Mucosa of descending colon (tissue), 3 donors: ENCODE results near the gene MRPL58. TPM values are rescaled to one million over a fixed set of nuclear protein-coding genes. Genes with fewer than 3 reads are reported as not detected.

Experiments
- ATAC-seq: fragments of 200-7000 bp; cut with Tn5 transposase; one replicate; pipeline ENCODE4 v1.9.1; 2020; ENCODE audit warnings: mild to moderate bottlenecking, moderate library complexity
- DNase-seq, 3 donors: peaks; one replicate each; pipeline ENCODE4 v3.0.0-alpha.2; 2020
- H3K36me3 ChIP-seq: fragments of 200-600 bp; one replicate; pipeline ENCODE4 v1.8.0; 2021; ENCODE audit warnings: low read depth, mild to moderate bottlenecking
- H3K4me1 ChIP-seq: fragments of 200-600 bp; one replicate; pipeline ENCODE4 v1.8.0; 2021; ENCODE audit warnings: low read depth, mild to moderate bottlenecking
- H3K4me3 ChIP-seq: fragments of 200-600 bp; one replicate; pipeline ENCODE4 v1.8.0; 2021; ENCODE audit warnings: mild to moderate bottlenecking
- H3K9me3 ChIP-seq: fragments of 200-600 bp; one replicate; pipeline ENCODE4 v1.8.0; 2021; ENCODE audit warnings: mild to moderate bottlenecking
- CTCF ChIP-seq: fragments of 200-600 bp; IDR thresholded peaks from one replicate; pipeline ENCODE4 v1.8.0; 2022; ENCODE audit warnings: antibody characterized with exemption, mild to moderate bottlenecking
- intact Hi-C, 2 donors: fragments of 100-400 bp; cut with DNase I in 1 of 2; cut with micrococcal nuclease in 1 of 2; formaldehyde crosslinking; loops; one replicate each; pipeline versions ENCODE4 v1.11.0 to v1.11.1; 2022; cut with DNase I, micrococcal nuclease
- total RNA-seq, 3 donors: library from RNA; stranded (reverse); fragmentation: NEBNext Ultra II Directional in 2 of 3; extraction: Animal tissue kit (Norgen Biotek cat#: 25700) in 2 of 3; gene quantifications; one replicate each; pipeline versions ENCODE4 v1.2.1 to v1.2.4, GENCODE V29; 2021 to 2023
- donor health status: DM: no; HTN: no; CAD: no; lungs with moderate emphysema.
- donor health status: DM: no; HTN: no; CAD: no.
- donor health status: DM: no; HTN: yes; CAD: no.

Gene MRPL58
- total RNA-seq, 3 donors from 2014 or later, result 24.7 to 32.9 (median 25.4) TPM

- no peaks in the 10 kb centered on the region for H3K36me3 ChIP-seq
- H3K9me3 ChIP-seq, result no peaks in the 10 kb centered on the region
- DNase-seq (no peak), ATAC-seq (no peak)
- no peak for TF ChIP-seq CTCF
- intact Hi-C loops, result no loop called here
- peaks cover 14% of the 10 kb centered on the region for H3K4me1 ChIP-seq
- no peak overlapping the region for H3K4me3 ChIP-seq
Measured at GRCh38 chr17:74970395-74970794, 42.1 kb upstream of the MRPL58 start.

DNA sequence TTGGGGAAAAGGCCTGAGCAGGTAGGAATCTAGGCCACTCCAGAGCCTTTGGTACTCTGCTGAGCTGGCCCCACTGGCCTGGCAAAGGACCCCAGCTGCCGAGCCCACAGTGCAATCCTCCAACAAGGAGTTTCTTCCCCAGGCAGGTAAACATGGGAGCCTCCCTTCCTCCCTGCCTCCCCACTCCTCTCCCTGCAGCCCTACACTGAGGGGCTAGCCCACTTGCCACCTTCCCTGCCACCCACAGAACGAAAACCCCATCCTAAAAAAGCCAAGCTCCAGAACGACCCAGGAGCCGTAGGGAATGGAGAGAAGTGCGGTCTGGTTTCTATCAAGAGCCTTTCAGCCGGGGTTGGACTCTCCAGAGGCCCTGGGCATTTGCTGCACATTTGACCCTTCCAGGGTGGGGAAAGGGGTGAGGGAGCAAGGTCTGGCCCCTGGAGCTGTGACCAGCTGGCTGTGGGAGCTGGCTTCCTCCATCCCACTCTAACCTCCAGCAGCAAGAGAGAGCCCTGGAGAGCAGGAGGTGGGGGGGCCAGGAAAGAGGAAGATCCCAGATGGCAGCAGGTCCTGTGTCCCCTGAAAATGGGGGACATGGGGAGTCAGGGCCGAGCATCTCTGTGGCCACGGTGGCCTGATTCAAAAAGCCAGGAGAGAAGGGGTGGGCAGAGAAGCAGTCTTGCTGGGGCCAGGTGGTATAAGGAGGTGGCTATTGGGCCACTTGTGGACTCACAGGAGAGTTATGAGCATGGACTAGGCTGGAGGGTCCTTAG is 41.2 kb upstream of the MRPL58 start:
- TF ChIP-seq CTCF, result no peak
- intact Hi-C loops, result no loop called here
- no peak for ATAC-seq
- Histone ChIP-seq H3K4me1 (peaks cover 14% of the 10 kb centered on the region), H3K4me3 (peak overlapping the region; percentile 34), H3K9me3 (no peaks in the 10 kb centered on the region), H3K36me3 (no peaks in the 10 kb centered on the region)
- DNase-seq, result peak in 1 of 3 donors; percentile 23

- Histone ChIP-seq H3K4me3 (peak overlapping the region; percentile 34), H3K9me3 (no peaks in the 10 kb centered on the region), H3K4me1 (peaks cover 14% of the 10 kb centered on the region), H3K36me3 (no peaks in the 10 kb centered on the region)
- DNase-seq, result no peak
- no peak for ATAC-seq
- TF ChIP-seq CTCF, result no peak
- intact Hi-C loops, result no loop called here
Measured at GRCh38 chr17:74971842-74972106, 40.7 kb upstream of the MRPL58 start.

- Histone ChIP-seq H3K36me3 (no peaks in the 10 kb centered on the region), H3K4me1 (peaks cover 14% of the 10 kb centered on the region), H3K4me3 (peak within 1 kb of the TSS; percentile 34), H3K9me3 (no peaks in the 10 kb centered on the region)
- peak; percentile 87 for ATAC-seq
- peak; percentile 83 to 89 (median 86) for DNase-seq
- no peak for TF ChIP-seq CTCF
- intact Hi-C loops, result no loop called here
Measured at GRCh38 chr17:74972107-74972972, 40.1 kb upstream of the MRPL58 start, which contains the start of gene HID1. Gene HID1 (minus strand): TSS chr17:74972759. CDS start chr17:74972656, 103 bp downstream.

DNA sequence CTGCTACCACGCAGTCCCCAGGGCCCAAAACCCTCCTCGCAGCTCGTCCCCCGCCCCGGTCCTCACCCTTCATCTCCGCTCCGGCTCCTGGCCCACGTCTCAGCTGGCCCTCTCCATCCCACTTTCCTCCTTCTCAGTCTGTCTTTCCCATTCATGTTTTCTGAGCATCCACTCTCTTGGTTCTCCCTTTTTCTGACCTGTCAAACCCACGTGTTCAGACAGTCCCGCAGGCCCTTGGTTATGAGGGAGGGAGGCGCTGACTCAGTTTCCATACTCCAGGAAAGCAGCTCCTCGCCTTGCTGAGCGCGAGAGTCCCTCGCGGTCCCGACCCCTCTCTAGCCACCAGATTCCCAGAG is 39.5 kb upstream of the MRPL58 start:
- no peak for ATAC-seq
- H3K4me3 ChIP-seq, result no peak overlapping the region
- no peak for TF ChIP-seq CTCF
- H3K36me3 ChIP-seq, result no peaks in the 10 kb centered on the region
- no peak for DNase-seq
- intact Hi-C loops, result no loop called here
- H3K9me3 ChIP-seq, result no peaks in the 10 kb centered on the region
- peaks cover 14% of the 10 kb centered on the region for H3K4me1 ChIP-seq
